H1 (cell line): ENCODE results near the gene DENND1A. TPM values are rescaled to one million over a fixed set of nuclear protein-coding genes. Genes with fewer than 3 reads are reported as not detected.

ENCODE experiments used
- EZH2 ChIP-seq: fragments of 200-600 bp; sonication (generic); IDR thresholded peaks from 2 replicates; pipeline ENCODE4 v1.7.1; 2012; ENCODE audit warnings: low read depth, mild to moderate bottlenecking, moderate library complexity, low read length, inconsistent platforms; ENCODE audit not compliant: severe bottlenecking
- RBBP5 ChIP-seq: IDR thresholded peaks from 2 replicates; pipeline ENCODE4 v1.7.1; 2012; ENCODE audit warnings: low read depth, mild to moderate bottlenecking, inconsistent platforms, low read length, moderate library complexity, borderline replicate concordance
- RFX5 ChIP-seq: IDR thresholded peaks from 2 replicates; pipeline ENCODE4 v1.6.1; 2011; ENCODE audit warnings: low read depth, low read length, improper control_type of control experiment, borderline replicate concordance
- SIN3A ChIP-seq, 2 experiments: IDR thresholded peaks in 1 of 2; conservative IDR thresholded peaks in 1 of 2; 2 replicates each; pipeline ENCODE4 v1.6.1; 2011 to 2012; ENCODE audit warnings: low read length in 2 of 2, improper control_type of control experiment in 1 of 2, low read depth in 1 of 2, mild to moderate bottlenecking in 1 of 2
- polyA plus RNA-seq, 7 experiments: library from polyadenylated mRNA; depleted of rRNA in 3 of 7; stranded (reverse) in 5 of 7; unstranded in 2 of 7; fragments of >200 nt in 5 of 7; fragments of 200-250 nt in 2 of 7; gene quantifications; 1 replicate in 5 of 7; 2 replicates in 1 of 7; 4 replicates in 1 of 7; pipeline versions ENCODE4 v1.2.1 to v1.2.3, GENCODE V29; 2011 to 2013; ENCODE audit warnings: missing spikeins in 2 of 7, mixed read lengths in 2 of 7
- total RNA-seq: library from RNA; stranded (reverse); fragmentation: NEBNext Ultra II Directional; extraction: Animal tissue kit (Norgen Biotek cat#: 25700); gene quantifications from 2 replicates; pipeline ENCODE4 v1.2.1, GENCODE V29; 2021
- TF ChIP-seq, protein P1 (sequence below): fragments of 300-600 bp; sonication (generic); IDR thresholded peaks from 2 replicates; pipeline ENCODE4 v1.7.1; 2012; ENCODE audit warnings: low read length, moderate library complexity, mild to moderate bottlenecking, inconsistent platforms; ENCODE audit not compliant: insufficient replicate concordance
- TF ChIP-seq, protein P2 (sequence below), 3 experiments: IDR thresholded peaks; 1 replicate in 2 of 3; 2 replicates in 1 of 3; pipeline versions ENCODE4 v1.5.1 to v1.6.1; 2011; ENCODE audit warnings: low read length in 3 of 3, mild to moderate bottlenecking in 3 of 3, inconsistent platforms in 2 of 3, low read depth in 1 of 3, moderate library complexity in 1 of 3; ENCODE audit not compliant: insufficient read depth in 1 of 3; ENCODE audit errors: control extremely low read depth in 1 of 3

Gene DENND1A
- total and polyA plus RNA-seq, 2 of the 8 experiments (the other 6 are each of a cell fraction or from before 2014, with no cell fraction given): 24.1 to 26.4 TPM

DNA sequence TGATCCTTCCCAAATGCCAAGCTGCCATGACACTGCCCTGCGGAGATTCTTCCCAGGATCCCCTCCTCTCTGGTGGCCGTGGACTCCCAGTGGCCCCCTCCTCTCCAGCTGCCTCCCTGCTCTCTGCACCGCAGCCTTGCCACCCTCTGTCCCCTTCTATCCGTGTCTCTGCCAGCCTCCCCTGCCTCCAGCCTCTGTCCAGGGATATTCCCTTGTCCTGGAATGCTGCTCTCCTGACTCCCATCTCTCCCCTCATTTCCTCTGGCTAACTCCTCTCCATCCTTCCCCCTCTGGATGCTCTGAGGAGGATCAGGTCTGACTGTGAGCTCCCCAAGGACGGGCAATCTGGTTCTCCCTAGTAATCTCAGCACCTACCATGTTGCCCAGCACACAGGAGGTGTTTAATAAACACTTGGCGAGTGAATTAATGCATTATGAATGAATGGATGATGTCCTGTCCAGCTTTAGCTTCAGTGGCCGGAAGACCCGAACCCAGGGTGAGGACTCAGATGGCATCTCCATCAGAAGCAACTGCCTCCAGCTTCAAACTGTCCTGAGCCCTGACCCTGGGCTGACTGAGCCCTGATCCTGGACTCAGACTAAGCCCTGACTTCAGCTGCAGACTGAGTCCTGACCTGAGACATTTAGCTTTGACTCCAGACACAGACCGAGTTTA, 581.5 kb downstream of the DENND1A start (continued):
- TF ChIP-seq EZH2 (no peak), RBBP5 (no peak), RFX5 (no peak), SIN3A (conservative IDR thresholded peaks at IDR 0.05 in 1 of 2, IDR thresholded peaks at IDR 0.05 in 1 of 2; ENCODE audit: low read depth in 1 of 2, low read length in 2 of 2) (no peak)
- TF ChIP-seq, protein P1, sequence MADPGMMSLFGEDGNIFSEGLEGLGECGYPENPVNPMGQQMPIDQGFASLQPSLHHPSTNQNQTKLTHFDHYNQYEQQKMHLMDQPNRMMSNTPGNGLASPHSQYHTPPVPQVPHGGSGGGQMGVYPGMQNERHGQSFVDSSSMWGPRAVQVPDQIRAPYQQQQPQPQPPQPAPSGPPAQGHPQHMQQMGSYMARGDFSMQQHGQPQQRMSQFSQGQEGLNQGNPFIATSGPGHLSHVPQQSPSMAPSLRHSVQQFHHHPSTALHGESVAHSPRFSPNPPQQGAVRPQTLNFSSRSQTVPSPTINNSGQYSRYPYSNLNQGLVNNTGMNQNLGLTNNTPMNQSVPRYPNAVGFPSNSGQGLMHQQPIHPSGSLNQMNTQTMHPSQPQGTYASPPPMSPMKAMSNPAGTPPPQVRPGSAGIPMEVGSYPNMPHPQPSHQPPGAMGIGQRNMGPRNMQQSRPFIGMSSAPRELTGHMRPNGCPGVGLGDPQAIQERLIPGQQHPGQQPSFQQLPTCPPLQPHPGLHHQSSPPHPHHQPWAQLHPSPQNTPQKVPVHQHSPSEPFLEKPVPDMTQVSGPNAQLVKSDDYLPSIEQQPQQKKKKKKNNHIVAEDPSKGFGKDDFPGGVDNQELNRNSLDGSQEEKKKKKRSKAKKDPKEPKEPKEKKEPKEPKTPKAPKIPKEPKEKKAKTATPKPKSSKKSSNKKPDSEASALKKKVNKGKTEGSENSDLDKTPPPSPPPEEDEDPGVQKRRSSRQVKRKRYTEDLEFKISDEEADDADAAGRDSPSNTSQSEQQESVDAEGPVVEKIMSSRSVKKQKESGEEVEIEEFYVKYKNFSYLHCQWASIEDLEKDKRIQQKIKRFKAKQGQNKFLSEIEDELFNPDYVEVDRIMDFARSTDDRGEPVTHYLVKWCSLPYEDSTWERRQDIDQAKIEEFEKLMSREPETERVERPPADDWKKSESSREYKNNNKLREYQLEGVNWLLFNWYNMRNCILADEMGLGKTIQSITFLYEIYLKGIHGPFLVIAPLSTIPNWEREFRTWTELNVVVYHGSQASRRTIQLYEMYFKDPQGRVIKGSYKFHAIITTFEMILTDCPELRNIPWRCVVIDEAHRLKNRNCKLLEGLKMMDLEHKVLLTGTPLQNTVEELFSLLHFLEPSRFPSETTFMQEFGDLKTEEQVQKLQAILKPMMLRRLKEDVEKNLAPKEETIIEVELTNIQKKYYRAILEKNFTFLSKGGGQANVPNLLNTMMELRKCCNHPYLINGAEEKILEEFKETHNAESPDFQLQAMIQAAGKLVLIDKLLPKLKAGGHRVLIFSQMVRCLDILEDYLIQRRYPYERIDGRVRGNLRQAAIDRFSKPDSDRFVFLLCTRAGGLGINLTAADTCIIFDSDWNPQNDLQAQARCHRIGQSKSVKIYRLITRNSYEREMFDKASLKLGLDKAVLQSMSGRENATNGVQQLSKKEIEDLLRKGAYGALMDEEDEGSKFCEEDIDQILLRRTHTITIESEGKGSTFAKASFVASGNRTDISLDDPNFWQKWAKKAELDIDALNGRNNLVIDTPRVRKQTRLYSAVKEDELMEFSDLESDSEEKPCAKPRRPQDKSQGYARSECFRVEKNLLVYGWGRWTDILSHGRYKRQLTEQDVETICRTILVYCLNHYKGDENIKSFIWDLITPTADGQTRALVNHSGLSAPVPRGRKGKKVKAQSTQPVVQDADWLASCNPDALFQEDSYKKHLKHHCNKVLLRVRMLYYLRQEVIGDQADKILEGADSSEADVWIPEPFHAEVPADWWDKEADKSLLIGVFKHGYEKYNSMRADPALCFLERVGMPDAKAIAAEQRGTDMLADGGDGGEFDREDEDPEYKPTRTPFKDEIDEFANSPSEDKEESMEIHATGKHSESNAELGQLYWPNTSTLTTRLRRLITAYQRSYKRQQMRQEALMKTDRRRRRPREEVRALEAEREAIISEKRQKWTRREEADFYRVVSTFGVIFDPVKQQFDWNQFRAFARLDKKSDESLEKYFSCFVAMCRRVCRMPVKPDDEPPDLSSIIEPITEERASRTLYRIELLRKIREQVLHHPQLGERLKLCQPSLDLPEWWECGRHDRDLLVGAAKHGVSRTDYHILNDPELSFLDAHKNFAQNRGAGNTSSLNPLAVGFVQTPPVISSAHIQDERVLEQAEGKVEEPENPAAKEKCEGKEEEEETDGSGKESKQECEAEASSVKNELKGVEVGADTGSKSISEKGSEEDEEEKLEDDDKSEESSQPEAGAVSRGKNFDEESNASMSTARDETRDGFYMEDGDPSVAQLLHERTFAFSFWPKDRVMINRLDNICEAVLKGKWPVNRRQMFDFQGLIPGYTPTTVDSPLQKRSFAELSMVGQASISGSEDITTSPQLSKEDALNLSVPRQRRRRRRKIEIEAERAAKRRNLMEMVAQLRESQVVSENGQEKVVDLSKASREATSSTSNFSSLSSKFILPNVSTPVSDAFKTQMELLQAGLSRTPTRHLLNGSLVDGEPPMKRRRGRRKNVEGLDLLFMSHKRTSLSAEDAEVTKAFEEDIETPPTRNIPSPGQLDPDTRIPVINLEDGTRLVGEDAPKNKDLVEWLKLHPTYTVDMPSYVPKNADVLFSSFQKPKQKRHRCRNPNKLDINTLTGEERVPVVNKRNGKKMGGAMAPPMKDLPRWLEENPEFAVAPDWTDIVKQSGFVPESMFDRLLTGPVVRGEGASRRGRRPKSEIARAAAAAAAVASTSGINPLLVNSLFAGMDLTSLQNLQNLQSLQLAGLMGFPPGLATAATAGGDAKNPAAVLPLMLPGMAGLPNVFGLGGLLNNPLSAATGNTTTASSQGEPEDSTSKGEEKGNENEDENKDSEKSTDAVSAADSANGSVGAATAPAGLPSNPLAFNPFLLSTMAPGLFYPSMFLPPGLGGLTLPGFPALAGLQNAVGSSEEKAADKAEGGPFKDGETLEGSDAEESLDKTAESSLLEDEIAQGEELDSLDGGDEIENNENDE: no peak
- TF ChIP-seq, protein P2, sequence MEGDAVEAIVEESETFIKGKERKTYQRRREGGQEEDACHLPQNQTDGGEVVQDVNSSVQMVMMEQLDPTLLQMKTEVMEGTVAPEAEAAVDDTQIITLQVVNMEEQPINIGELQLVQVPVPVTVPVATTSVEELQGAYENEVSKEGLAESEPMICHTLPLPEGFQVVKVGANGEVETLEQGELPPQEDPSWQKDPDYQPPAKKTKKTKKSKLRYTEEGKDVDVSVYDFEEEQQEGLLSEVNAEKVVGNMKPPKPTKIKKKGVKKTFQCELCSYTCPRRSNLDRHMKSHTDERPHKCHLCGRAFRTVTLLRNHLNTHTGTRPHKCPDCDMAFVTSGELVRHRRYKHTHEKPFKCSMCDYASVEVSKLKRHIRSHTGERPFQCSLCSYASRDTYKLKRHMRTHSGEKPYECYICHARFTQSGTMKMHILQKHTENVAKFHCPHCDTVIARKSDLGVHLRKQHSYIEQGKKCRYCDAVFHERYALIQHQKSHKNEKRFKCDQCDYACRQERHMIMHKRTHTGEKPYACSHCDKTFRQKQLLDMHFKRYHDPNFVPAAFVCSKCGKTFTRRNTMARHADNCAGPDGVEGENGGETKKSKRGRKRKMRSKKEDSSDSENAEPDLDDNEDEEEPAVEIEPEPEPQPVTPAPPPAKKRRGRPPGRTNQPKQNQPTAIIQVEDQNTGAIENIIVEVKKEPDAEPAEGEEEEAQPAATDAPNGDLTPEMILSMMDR (IDR thresholded peaks at IDR 0.05; ENCODE audit: control extremely low read depth in 1 of 3, insufficient read depth in 1 of 3, low read depth in 1 of 3, low read length in 3 of 3): no peak
